K562 (cell line): ENCODE results near the gene OIT3. TPM values are rescaled to one million over a fixed set of nuclear protein-coding genes. Genes with fewer than 3 reads are reported as not detected.
A peak's percentile ranks its signal among the peaks of the same experiment; 100 is the strongest.

Source experiments
- ATAC-seq: fragments of 200-7000 bp; cut with Tn5 transposase; 3 replicates; pipeline ENCODE4 v1.9.1; 2020; ENCODE audit warnings: moderate library complexity
- BruUV-seq: library from RNA; stranded (reverse); fragments of 400-500 nt; replicated peaks from 2 replicates; lab custom pipeline; 2021; lab: Mats Ljungman, UMichigan
- CTCF ChIA-PET: fragments of 300-600 bp; formaldehyde crosslinking; extraction: SDS; loops from one replicate; lab custom pipeline; 2021; ENCODE audit warnings: low intra/inter-chr PET ratio; lab: Yijun Ruan, JAX
- POLR2A ChIA-PET: fragments of 300-600, 350-650 bp; sonication (Branson Sonifier 250); formaldehyde crosslinking; extraction: SDS; loops from one replicate; lab custom pipeline; 2021; ENCODE audit warnings: antibody characterized with exemption, inconsistent platforms; lab: Yijun Ruan, JAX
- DNase-seq, 4 experiments: peaks; one replicate each; pipeline versions ENCODE4 v3.0.0 to v3.0.0-alpha.2; 2011 to 2018; ENCODE audit warnings: low spot score in 3 of 4, mixed read lengths in 3 of 4; ENCODE audit errors: extremely low read depth in 1 of 4
- FAIRE-seq: peaks from 2 replicates; lab custom pipeline; 2011; peaks lifted over from hg19 to GRCh38; lab: Jason Lieb, UNC
- H2AFZ ChIP-seq: 2 replicates; pipeline ENCODE4 v1.6.0; 2011; ENCODE audit warnings: low read depth, low read length, control low read depth, inconsistent platforms
- H3K27ac ChIP-seq: fragments of 200-600 bp; 3 replicates; pipeline ENCODE4 v1.8.0; 2011; ENCODE audit warnings: low read depth, mild to moderate bottlenecking, control low read depth, inconsistent platforms, low read length, moderate library complexity, mixed read lengths; ENCODE audit errors: extremely low read depth
- H3K27me3 ChIP-seq, 2 experiments: fragments of 300-600 bp in 1 of 2; 2 replicates in 1 of 2; 3 replicates in 1 of 2; pipeline versions ENCODE4 v1.6.0 to v1.8.0; 2011; ENCODE audit warnings: inconsistent platforms in 2 of 2, low read length in 2 of 2, mild to moderate bottlenecking in 1 of 2, mixed read lengths in 1 of 2, moderate library complexity in 1 of 2; ENCODE audit not compliant: control insufficient read depth in 2 of 2, insufficient read depth in 2 of 2
- H3K36me3 ChIP-seq: fragments of 300-600 bp; 3 replicates; pipeline ENCODE4 v1.8.0; 2011; ENCODE audit warnings: mild to moderate bottlenecking, low read length, inconsistent platforms; ENCODE audit not compliant: control insufficient read depth, insufficient read depth
- H3K4me1 ChIP-seq, 2 experiments: fragments of 200-600 bp in 1 of 2; replicated peaks in 1 of 2; 2 replicates in 1 of 2; 3 replicates in 1 of 2; pipeline versions ENCODE4 v1.5.1 to v1.8.0; 2011; ENCODE audit warnings: inconsistent platforms in 2 of 2, low read length in 2 of 2, mild to moderate bottlenecking in 1 of 2, mixed read lengths in 1 of 2, moderate library complexity in 1 of 2; ENCODE audit not compliant: control insufficient read depth in 2 of 2, insufficient read depth in 2 of 2
- H3K4me2 ChIP-seq: 2 replicates; pipeline ENCODE4 v1.6.1; 2011; ENCODE audit warnings: low read length, control low read depth, inconsistent platforms, mixed read lengths; ENCODE audit not compliant: insufficient read depth
- H3K4me3 ChIP-seq: fragments of 200-600 bp; sonication (generic), shearing (Covaris generic); 2 replicates; pipeline ENCODE4 v1.5.1; 2016; ENCODE audit warnings: control low read depth, inconsistent platforms
- H3K79me2 ChIP-seq: fragments of 200-600 bp; 3 replicates; pipeline ENCODE4 v1.8.0; 2011; ENCODE audit warnings: low read length, inconsistent platforms; ENCODE audit not compliant: control insufficient read depth, insufficient read depth
- H3K9ac ChIP-seq, 2 experiments: 2 replicates each; pipeline versions ENCODE4 v1.6.0 to v1.6.1; 2011; ENCODE audit warnings: low read depth in 2 of 2, low read length in 2 of 2, control low read depth in 1 of 2, inconsistent platforms in 1 of 2, mild to moderate bottlenecking in 1 of 2, mixed read lengths in 1 of 2; ENCODE audit not compliant: insufficient read depth in 1 of 2
- H3K9me1 ChIP-seq: one replicate; pipeline ENCODE4 v1.6.0; 2011; ENCODE audit warnings: inconsistent platforms, mild to moderate bottlenecking, low read length, moderate library complexity; ENCODE audit not compliant: control insufficient read depth, insufficient read depth
- H3K9me3 ChIP-seq: replicated peaks from 2 replicates; pipeline ENCODE4 v1.5.1; 2011; ENCODE audit warnings: low read depth, low read length, inconsistent platforms; ENCODE audit not compliant: control insufficient read depth, insufficient read depth
- H4K20me1 ChIP-seq: replicated peaks from 2 replicates; pipeline ENCODE4 v1.6.1; 2011; ENCODE audit warnings: low read length, inconsistent platforms, mixed read lengths; ENCODE audit not compliant: control insufficient read depth, insufficient read depth
- ARNT ChIP-seq, 2 experiments: fragments of 450-650 bp; IDR thresholded peaks; 2 replicates each; pipeline ENCODE4 v1.6.1; 2016; ENCODE audit warnings: mild to moderate bottlenecking in 1 of 2
- FIP1L1 ChIP-seq: fragments of 200-400 bp; formaldehyde crosslinking; IDR thresholded peaks from 2 replicates; pipeline ENCODE4 v1.6.1; 2018; ENCODE audit warnings: mild to moderate bottlenecking, low read depth, low read length; ENCODE audit not compliant: poor library complexity, severe bottlenecking
- HLTF ChIP-seq: fragments of 450-650 bp; IDR thresholded peaks from 2 replicates; pipeline ENCODE4 v1.6.1; 2016
- POLR3G ChIP-seq: IDR thresholded peaks from 2 replicates; pipeline ENCODE4 v1.6.1; 2011; ENCODE audit not compliant: insufficient read length, insufficient replicate concordance; ENCODE audit errors: extremely low read depth
- WGBS: fragments of 100-300 bp; shearing (Covaris generic); methylation state at CpG from one replicate; pipeline ENCODE4 v1.1.6; 2016; ENCODE audit warnings: low coverage, mixed read lengths; ENCODE audit not compliant: insufficient coverage; ENCODE audit errors: missing lambda C conversion rate; 5-methylcytosine and 5-hydroxymethylcytosine counted together
- in situ Hi-C: fragments of 300-500 bp; cut with MboI; formaldehyde crosslinking; loops from 4 replicates; pipeline ENCODE4 v1.15.0; 2018; ENCODE audit warnings: inconsistent platforms, mixed read lengths
- intact Hi-C: fragments of 100-400 bp; cut with micrococcal nuclease; formaldehyde crosslinking; loops from 2 replicates; pipeline ENCODE4 v1.14.2; 2022
- polyA plus RNA-seq, 8 experiments: library from polyadenylated mRNA; depleted of rRNA in 4 of 8; stranded (reverse) in 5 of 8; unstranded in 3 of 8; fragments of >200 nt; fragmentation: Nextera tagmentation in 2 of 8; fragmentation: Illumina TruSeq in 1 of 8; extraction: Ambion mirVana in 2 of 8; extraction: Trizol in 1 of 8; gene quantifications; 2 replicates each; pipeline versions ENCODE4 v1.2.1 to v1.2.3, GENCODE V29; 2011 to 2014; ENCODE audit warnings: inconsistent platforms in 1 of 8, missing spikeins in 1 of 8
- total RNA-seq, 7 experiments: library from RNA; depleted of rRNA in 6 of 7; stranded (reverse); fragments of >200 nt in 6 of 7; fragmentation: Illumina TruSeq in 2 of 7; extraction: Trizol in 2 of 7; gene quantifications; 2 replicates each; pipeline versions ENCODE4 v1.2.1 to v1.2.3, GENCODE V29; 2011 to 2021; ENCODE audit warnings: low replicate concordance in 1 of 7
- TF ChIP-seq, protein P1 (sequence below): fragments of 450-650 bp; formaldehyde crosslinking; IDR thresholded peaks from 2 replicates; pipeline ENCODE4 v1.4.0; 2020; ENCODE audit warnings: mild to moderate bottlenecking, mixed read lengths

The OIT3 gene
- total and polyA plus RNA-seq, 9 of the 15 experiments (the other 6 are each of a cell fraction or from before 2014, with no cell fraction given): not detected

DNA sequence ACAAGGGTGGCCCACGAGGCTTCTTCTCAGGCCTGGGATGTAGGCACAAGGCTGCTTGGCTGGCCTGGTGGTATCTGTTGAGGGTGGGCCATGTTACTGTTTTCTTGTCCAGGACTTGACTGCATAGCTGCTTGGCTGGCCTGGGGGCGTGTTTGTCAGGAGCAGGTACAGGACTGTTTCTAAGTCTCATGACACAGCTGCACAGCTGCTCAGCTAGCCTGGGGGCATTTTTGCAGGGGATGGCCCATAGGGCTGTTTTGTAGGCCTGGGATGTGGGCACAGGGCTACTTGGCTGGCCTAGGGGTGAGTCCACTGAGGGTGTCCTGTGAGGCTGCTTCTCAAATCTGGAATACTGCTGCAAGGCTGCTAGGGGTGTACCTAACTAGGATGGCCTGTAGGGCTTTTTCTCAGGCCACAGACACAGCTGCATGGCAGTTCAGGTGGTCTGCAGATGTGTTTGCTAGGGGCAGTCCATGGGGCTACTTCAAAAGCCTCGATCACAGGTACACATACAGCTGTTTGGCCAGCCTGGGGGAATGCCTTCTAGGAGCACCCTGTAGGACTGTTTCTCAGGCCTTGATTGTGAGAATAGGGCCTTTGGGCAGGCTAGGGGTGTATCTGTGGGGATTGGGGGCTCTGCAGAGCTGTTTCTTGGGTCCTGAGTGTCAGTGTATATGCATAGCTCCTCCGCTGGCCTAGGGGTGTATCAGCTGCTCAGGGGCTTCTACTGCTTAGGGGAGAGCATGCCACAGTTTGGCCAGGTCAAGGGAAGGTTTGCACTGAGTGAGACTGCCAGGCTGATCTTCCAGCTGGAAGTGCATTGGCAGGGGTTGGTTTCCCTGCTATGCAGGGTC, 87.7 kb downstream of the OIT3 start:
- CTCF ChIA-PET: no interaction called here
- FAIRE-seq (no peak), ATAC-seq (peak; percentile 64)

More for the DNA sequence above, 87.7 kb downstream of the OIT3 start:
- H3K9me1 ChIP-seq: no peaks in the 10 kb centered on the region
- DNase-seq: no peak
- no TSS peak for BruUV-seq
- no peaks in the 10 kb centered on the region for H3K27me3 ChIP-seq
- no peaks in the 10 kb centered on the region for H4K20me1 ChIP-seq
- POLR2A ChIA-PET: interaction anchor here (0.6 to 1.0 kb wide), 4 partner anchors 13 to 804 kb away, joined by 3 to 4 read pairs (median 3); no protein-coding TSS in a partner anchor
- in situ Hi-C loops: no loop called here
- intact Hi-C loops: no loop called here
- no peak overlapping the region for H3K9ac ChIP-seq
- WGBS: 49% methylated on average over 4 of the region's 4 CpGs
- peak overlapping the region; percentile 54; the same call in 2 of the 3 replicates for H3K27ac ChIP-seq
- H3K79me2 ChIP-seq: no peaks in the 10 kb centered on the region
- H3K4me2 ChIP-seq: 0 out of 2 replicates have a peak overlapping the region, but pooled peaks have one; percentile 36
- peaks cover 24% of the 10 kb centered on the region for H3K9me3 ChIP-seq
- H3K36me3 ChIP-seq: no peaks in the 10 kb centered on the region
- peak overlapping the region; percentile 72; the same call in 1 of the 2 replicates for H2AFZ ChIP-seq
- peaks cover 8 to 9% of the 10 kb centered on the region in 2 experiments; a peak in 3 of 5 replicates for H3K4me1 ChIP-seq
- no peak overlapping the region for H3K4me3 ChIP-seq
- TF ChIP-seq, protein P1, sequence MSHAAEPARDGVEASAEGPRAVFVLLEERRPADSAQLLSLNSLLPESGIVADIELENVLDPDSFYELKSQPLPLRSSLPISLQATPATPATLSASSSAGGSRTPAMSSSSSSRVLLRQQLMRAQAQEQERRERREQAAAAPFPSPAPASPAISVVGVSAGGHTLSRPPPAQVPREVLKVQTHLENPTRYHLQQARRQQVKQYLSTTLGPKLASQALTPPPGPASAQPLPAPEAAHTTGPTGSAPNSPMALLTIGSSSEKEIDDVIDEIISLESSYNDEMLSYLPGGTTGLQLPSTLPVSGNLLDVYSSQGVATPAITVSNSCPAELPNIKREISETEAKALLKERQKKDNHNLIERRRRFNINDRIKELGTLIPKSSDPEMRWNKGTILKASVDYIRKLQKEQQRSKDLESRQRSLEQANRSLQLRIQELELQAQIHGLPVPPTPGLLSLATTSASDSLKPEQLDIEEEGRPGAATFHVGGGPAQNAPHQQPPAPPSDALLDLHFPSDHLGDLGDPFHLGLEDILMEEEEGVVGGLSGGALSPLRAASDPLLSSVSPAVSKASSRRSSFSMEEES (CRISPR knock-in tag): no peak
- TF ChIP-seq ARNT (IDR thresholded peaks at IDR 0.05) (no peak), POLR3G (no peak), HLTF (no peak), FIP1L1 (no peak)
